HG03095 (cell line): ENCODE measurements around the gene DPH1.

Experiments
- ATAC-seq: cut with Tn5 transposase; IDR thresholded peaks from one replicate; pipeline ENCODE4 v1.9.1; 2021; ENCODE audit warnings: moderate library complexity; ENCODE audit not compliant: unreplicated experiment

Gene DPH1

GRCh38 chr17:2049333-2050299 lies 19.7 kb downstream of the DPH1 start:
- peak; percentile 37 for ATAC-seq

- no peak for ATAC-seq
These were observed 20.5 kb downstream of the DPH1 start for GRCh38 chr17:2050300-2051060.

DNA sequence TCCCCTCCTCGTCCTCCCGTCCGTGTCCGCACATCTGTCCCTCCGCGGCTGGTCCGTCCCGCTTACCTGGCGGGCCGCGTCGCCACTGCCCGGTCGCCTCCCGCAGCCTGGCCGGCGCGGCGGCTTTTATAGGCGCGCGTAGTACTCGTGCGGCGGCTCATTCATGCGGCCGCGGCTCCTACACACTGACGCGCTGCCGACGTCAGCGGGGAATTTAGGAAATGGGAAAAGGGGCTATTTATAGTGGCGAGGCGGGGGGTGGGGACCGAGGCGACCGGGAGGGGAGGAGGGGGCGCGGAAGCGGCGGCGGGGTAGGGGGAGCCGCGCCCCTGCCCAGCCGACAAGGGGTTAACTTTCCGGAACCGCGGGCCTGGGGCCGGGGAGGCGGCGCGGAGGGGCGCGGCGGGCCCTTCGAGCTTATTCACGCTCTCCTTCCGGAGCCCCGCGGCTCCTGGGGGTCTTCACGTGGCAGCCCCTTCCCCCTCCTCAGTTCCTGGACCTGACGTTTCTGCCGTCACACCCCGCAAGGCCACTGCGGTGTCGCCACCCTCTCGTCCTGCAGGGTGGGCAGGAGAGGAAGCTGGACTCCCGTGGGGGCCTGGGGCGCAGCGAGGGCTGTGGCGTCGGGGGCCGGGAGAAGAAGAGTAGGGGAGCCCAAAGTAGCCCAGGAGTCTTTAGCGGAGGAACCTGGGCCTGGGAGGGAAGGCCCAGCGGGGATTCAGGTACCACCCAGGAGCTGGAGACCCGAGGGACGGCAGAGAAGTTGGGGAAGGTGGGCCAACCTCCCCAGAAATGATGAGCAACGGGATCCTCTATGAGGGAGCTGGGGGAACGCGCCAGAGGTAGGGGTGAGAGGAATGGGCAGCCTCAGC lies 21.3 kb downstream of the DPH1 start:
- ATAC-seq: no peak

- no peak for ATAC-seq
These were observed 22.1 kb downstream of the DPH1 start for GRCh38 chr17:2051933-2052559.

GRCh38 chr17:2053380-2054261 lies 23.7 kb downstream of the DPH1 start:
- no peak for ATAC-seq

- no peak for ATAC-seq
These were observed 24.2 kb downstream of the DPH1 start for GRCh38 chr17:2054262-2054511.

- no peak for ATAC-seq
These were observed 24.7 kb downstream of the DPH1 start, which contains the start of gene HIC1 for GRCh38 chr17:2054512-2055291. Gene HIC1 (plus strand): TSS chr17:2055103. CDS start chr17:2056691, 1,588 bp downstream.

- ATAC-seq: no peak
These were observed 25.6 kb downstream of the DPH1 start for GRCh38 chr17:2055292-2056205.

DNA sequence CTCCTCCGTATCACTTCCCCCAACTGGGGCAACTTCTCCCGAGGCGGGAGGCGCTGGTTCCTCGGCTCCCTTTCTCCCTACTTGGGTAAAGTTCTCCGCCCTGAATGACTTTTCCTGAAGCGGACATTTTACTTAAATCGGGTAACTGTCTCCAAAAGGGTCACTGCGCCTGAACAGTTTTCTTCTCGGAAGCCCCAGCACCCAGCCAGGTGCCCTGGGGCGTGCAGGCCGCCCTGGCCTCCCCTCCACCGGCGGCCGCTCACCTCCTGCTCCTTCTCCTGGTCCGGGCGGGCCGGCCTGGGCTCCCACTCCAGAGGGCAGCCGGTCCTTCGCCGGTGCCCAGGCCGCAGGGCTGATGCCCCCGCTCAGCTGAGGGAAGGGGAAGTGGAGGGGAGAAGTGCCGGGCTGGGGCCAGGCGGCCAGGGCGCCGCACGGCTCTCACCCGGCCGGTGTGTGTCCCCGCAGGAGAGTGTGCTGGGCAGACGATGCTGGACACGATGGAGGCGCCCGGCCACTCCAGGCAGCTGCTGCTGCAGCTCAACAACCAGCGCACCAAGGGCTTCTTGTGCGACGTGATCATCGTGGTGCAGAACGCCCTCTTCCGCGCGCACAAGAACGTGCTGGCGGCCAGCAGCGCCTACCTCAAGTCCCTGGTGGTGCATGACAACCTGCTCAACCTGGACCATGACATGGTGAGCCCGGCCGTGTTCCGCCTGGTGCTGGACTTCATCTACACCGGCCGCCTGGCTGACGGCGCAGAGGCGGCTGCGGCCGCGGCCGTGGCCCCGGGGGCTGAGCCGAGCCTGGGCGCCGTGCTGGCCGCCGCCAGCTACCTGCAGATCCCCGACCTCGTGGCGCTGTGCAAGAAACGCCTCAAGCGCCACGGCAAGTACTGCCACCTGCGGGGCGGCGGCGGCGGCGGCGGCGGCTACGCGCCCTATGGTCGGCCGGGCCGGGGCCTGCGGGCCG lies 26.5 kb downstream of the DPH1 start:
- ATAC-seq: no peak

DNA sequence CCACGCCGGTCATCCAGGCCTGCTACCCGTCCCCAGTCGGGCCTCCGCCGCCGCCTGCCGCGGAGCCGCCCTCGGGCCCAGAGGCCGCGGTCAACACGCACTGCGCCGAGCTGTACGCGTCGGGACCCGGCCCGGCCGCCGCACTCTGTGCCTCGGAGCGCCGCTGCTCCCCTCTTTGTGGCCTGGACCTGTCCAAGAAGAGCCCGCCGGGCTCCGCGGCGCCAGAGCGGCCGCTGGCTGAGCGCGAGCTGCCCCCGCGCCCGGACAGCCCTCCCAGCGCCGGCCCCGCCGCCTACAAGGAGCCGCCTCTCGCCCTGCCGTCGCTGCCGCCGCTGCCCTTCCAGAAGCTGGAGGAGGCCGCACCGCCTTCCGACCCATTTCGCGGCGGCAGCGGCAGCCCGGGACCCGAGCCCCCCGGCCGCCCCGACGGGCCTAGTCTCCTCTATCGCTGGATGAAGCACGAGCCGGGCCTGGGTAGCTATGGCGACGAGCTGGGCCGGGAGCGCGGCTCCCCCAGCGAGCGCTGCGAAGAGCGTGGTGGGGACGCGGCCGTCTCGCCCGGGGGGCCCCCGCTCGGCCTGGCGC lies 27.3 kb downstream of the DPH1 start:
- no peak for ATAC-seq

- no peak for ATAC-seq
These were observed 28.0 kb downstream of the DPH1 start for GRCh38 chr17:2057760-2058585.

DNA sequence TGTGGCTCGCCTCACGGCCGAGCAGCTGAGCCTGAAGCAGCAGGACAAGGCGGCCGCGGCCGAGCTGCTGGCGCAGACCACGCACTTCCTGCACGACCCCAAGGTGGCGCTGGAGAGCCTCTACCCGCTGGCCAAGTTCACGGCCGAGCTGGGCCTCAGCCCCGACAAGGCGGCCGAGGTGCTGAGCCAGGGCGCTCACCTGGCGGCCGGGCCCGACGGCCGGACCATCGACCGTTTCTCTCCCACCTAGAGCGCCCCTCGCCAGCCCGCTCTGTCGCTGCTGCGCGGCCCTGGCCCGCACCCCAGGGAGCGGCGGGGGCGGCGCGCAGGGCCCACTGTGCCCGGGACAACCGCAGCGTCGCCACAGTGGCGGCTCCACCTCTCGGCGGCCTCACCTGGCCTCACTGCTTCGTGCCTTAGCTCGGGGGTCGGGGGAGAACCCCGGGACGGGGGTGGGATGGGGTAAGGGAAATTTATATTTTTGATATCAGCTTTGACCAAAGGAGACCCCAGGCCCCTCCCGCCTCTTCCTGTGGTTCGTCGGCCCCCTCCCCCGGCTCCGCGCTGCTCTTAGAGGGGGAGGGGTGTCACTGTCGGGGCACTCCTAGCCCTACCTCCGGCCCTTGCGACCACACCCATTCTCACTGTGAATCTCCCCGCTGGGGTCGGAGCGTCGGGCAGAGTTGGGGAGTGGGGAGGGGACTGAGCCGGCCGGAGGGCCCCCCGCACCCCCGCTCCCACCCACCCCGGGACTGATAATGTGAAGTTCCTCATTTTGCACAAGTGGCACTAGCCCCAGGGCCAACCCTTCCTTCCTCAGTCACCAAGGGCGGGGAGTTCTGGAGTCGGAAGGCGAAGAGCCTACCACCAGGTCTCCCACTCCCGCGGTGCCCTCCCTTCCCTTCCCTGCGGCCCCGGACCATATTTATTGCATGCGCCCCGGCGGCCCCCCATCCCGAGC lies 28.9 kb downstream of the DPH1 start:
- ATAC-seq: no peak

DNA sequence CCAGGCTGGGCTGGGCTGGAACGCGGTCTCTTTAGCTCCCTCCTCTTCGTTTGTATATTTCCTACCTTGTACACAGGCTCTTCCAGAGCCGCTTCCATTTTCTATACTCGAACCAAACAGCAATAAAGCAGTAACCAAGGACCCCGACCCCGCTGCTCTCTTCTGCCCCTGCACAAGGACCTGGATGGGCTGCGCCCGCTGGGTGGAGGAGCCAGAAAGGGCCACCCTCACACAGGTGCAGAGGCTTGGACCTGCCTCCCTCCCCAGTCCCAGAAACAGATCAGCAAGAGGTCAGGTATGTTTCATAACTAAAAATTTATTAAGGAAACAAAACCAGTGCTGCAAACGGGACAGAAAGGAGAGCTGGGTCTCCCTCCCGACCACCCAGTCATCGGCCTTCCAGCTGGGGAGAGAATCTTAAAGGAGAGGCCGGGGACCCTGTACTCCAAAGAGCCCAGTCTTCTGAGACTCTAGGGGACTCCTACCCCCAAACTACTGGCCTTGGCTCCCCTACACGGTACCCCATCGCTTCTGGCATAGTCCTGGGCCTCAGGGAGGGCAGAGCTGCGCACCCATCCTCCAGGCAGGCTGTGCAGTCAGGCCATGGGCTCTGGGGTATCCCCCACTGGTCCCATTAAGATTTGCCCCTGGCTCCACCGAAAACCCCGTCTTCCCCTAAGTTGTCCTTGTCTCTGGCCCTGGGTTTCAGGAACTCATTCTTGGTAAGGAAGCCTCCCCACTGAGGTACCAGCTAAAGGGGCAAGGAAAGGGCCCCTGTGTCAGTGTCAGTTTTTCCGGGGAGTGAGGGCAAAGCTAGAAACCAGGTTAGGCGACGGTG lies 29.8 kb downstream of the DPH1 start:
- ATAC-seq: no peak

DNA sequence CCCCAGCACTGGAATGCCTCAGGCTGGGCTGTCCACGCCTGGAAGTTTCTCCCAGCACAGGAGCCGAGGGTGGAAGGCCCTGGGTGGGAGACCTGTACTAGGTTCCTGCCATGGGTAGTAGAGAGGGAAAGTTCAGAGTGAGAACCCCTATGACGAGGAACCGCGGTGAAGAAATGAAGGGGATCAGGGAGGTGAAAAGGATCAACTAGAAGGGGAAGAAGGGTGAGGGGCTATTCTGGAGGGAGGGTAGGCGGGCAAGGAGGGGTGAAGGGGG lies 30.4 kb downstream of the DPH1 start:
- no peak for ATAC-seq
